ENCODE data around the gene ERP44.

DNA sequence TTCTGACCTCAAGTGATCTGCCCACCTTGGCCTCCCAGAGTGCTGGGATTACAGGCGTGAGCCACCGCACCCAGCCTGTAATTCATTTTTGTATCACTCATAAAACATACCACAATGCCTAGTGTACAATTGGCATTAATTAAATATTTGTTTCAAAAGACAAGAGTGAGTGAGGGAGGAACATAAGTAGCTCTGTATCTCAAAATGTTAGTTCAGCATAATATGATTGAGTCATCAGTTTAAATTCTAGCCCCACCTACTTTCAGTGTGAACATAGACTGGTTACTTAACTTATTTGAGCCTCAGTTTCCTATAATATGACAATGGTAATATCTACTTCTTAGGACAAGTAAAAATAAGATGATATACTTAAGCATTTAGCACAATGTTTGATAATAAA is 27.1 kb upstream of the ERP44 start:
- TF ChIP-seq, protein P1, sequence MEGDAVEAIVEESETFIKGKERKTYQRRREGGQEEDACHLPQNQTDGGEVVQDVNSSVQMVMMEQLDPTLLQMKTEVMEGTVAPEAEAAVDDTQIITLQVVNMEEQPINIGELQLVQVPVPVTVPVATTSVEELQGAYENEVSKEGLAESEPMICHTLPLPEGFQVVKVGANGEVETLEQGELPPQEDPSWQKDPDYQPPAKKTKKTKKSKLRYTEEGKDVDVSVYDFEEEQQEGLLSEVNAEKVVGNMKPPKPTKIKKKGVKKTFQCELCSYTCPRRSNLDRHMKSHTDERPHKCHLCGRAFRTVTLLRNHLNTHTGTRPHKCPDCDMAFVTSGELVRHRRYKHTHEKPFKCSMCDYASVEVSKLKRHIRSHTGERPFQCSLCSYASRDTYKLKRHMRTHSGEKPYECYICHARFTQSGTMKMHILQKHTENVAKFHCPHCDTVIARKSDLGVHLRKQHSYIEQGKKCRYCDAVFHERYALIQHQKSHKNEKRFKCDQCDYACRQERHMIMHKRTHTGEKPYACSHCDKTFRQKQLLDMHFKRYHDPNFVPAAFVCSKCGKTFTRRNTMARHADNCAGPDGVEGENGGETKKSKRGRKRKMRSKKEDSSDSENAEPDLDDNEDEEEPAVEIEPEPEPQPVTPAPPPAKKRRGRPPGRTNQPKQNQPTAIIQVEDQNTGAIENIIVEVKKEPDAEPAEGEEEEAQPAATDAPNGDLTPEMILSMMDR (IDR thresholded peaks at IDR 0.05): no peak
- no peak for TF ChIP-seq POLR2AphosphoS5 (IDR thresholded peaks at IDR 0.05)

Measured in esophagus muscularis mucosa (tissue), 3 donors.